ENCODE data around the gene LHX5. TPM values are rescaled to one million over a fixed set of nuclear protein-coding genes. Genes with fewer than 3 reads are reported as not detected.

Gene LHX5
- total RNA-seq, 1 experiment from 2014 or later: 0.65 TPM

DNA sequence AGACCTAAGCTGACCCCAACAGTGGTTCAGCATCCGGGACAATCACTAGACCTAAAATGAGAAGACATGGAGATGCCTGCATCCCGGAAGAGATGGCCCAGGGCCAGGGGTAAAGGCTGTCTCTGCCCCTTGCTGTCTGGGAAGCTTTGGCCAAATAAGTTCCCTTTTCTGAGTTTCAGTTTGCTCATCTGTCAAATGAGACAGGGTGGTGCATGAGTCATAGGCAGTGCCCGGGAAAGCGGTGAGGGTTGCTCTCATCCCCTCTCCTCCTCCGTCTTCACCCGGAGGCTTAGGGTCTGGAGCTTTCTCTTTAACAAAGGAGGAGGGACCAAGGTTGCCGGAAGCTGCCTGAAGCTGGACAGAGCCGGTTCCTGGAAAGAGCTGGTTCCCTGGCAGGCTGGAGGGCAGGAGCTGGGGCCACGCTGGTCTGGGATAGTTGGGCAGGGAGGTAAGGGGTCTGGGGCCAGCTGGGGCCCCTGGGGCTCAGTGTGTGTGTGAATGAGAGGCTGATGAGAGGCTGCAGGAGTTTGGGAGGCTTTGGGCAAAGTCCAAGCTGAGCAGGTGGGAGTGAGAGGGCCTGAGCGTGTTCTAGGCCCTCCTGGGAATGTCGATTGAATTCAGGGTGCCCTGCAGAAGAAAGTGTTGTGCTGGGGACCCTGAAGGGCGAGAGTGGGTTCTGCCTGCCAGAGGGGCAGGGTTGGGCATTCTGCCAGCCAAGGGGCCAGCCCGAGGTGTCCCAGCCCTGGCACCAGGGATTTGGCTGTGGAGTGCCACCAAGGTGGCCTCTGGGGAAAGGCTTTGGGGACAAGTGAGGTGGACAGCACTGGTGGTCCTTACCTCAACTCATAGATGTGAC is 49.4 kb downstream of the LHX5 start, which contains the start of gene SDSL:
SDSL (plus strand) TSS at position 351 of the 856 bp plus-strand sequence. CDS start 5,603 bp downstream, outside the sequence.
- Histone ChIP-seq H3K36me3 (ENCODE audit: low read depth) (no peaks in the 10 kb centered on the region), H3K27me3 (ENCODE audit: insufficient read depth, low read depth) (no peaks in the 10 kb centered on the region), H3F3A (ENCODE audit: insufficient read depth, low read depth) (peaks cover 8% of the 10 kb centered on the region; the same call in 1 of the 2 replicates), H3K4me3 (peak within 1 kb of the TSS; percentile 81), H3K4me1 (replicated peaks; ENCODE audit: insufficient read depth) (peaks cover 7% of the 10 kb centered on the region; the same call in 1 of the 2 replicates), H2AFZ (peak within 1 kb of the TSS; percentile 73), H3K79me2 (ENCODE audit: low read depth) (no peaks in the 10 kb centered on the region; the same call in 1 of the 2 replicates), H3K9me3 (ENCODE audit: insufficient read depth, low read depth) (no peaks in the 10 kb centered on the region), H3K9me2 (ENCODE audit: insufficient read depth) (no peaks in the 10 kb centered on the region), H3K27ac (peak within 1 kb of the TSS; percentile 50), H4K20me1 (ENCODE audit: insufficient read depth) (no peaks in the 10 kb centered on the region), H3K4me2 (peak within 1 kb of the TSS; percentile 87)
- ChIA-PET POLR2A (ENCODE audit: unreplicated experiment) (interaction anchor here (0.6 to 0.9 kb wide), 3 partner anchors 15 to 273 kb away, joined by 3 to 11 read pairs (median 6); partner anchors contain the start of gene CFAP73), CTCF (interaction anchor here (0.5 to 0.7 kb wide), 2 partner anchors 225 to 246 kb away, joined by 3 to 6 read pairs; no protein-coding TSS in a partner anchor)
- DNase-seq: peak; percentile 76 to 83
- BruUV-seq (replicated peaks): no TSS peak
- TF ChIP-seq, protein P1, sequence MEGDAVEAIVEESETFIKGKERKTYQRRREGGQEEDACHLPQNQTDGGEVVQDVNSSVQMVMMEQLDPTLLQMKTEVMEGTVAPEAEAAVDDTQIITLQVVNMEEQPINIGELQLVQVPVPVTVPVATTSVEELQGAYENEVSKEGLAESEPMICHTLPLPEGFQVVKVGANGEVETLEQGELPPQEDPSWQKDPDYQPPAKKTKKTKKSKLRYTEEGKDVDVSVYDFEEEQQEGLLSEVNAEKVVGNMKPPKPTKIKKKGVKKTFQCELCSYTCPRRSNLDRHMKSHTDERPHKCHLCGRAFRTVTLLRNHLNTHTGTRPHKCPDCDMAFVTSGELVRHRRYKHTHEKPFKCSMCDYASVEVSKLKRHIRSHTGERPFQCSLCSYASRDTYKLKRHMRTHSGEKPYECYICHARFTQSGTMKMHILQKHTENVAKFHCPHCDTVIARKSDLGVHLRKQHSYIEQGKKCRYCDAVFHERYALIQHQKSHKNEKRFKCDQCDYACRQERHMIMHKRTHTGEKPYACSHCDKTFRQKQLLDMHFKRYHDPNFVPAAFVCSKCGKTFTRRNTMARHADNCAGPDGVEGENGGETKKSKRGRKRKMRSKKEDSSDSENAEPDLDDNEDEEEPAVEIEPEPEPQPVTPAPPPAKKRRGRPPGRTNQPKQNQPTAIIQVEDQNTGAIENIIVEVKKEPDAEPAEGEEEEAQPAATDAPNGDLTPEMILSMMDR (conservative IDR thresholded peaks at IDR 0.05): no peak
- no peak for TF ChIP-seq EZH2 (IDR thresholded peaks at IDR 0.05; ENCODE audit: low read depth)
- intact Hi-C loops (cut with micrococcal nuclease; ENCODE audit: unreplicated experiment): loop anchor here (1.0 to 5.0 kb wide), 3 partner anchors 85 to 225 kb away; partner anchors contain the start of gene SLC8B1

DNA sequence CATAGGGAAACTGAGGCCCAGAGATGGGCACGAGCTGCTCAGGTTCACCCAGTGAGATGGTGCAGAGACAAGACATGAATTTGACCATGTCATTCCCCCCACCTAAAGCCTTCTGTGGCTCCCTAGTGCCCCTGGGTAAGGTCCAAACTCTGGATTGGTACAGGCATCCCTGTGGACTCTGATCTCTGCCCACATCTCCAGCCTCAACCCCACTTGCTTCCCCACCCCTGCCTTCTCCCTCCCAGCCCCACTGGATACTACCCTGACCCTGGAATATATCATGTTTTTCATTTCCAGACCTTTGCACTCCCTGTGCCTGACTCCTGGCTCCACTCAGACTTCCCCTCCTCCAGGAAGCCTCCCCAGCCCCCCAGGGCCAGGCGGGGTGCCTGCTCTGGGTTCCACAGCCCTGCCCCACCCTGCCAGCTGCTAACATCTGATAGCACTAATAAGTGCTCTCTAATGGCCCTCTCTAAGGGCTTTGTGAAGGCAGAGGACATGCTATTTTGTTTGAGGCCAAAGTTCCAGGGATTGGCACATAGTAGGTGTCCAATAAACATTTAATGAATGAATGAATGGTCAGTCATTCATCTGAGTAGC is 50.6 kb downstream of the LHX5 start:
- CTCF ChIA-PET: no interaction called here
- H3K79me2 ChIP-seq (ENCODE audit: low read depth): no peaks in the 10 kb centered on the region; the same call in 1 of the 2 replicates
- H3K27ac ChIP-seq: peak overlapping the region; percentile 50; the same call in 1 of the 2 replicates
- H3K9me2 ChIP-seq (ENCODE audit: insufficient read depth): no peaks in the 10 kb centered on the region
- H3F3A ChIP-seq (ENCODE audit: insufficient read depth, low read depth): peaks cover 8% of the 10 kb centered on the region; the same call in 1 of the 2 replicates
- no peak for TF ChIP-seq EZH2 (IDR thresholded peaks at IDR 0.05; ENCODE audit: low read depth)
- TF ChIP-seq, protein P1 (conservative IDR thresholded peaks at IDR 0.05): no peak
- intact Hi-C loops (cut with micrococcal nuclease; ENCODE audit: unreplicated experiment): loop anchor here (5.0 kb wide), 2 partner anchors 84 to 109 kb away; partner anchors contain the start of gene SLC8B1
- H4K20me1 ChIP-seq (ENCODE audit: insufficient read depth): no peaks in the 10 kb centered on the region
- no peaks in the 10 kb centered on the region for H3K27me3 ChIP-seq (ENCODE audit: insufficient read depth, low read depth)
- no peak for DNase-seq
- POLR2A ChIA-PET (ENCODE audit: unreplicated experiment): no interaction called here
- H3K4me3 ChIP-seq: no peak overlapping the region
- H3K9me3 ChIP-seq (ENCODE audit: insufficient read depth, low read depth): no peaks in the 10 kb centered on the region
- H3K36me3 ChIP-seq (ENCODE audit: low read depth): no peaks in the 10 kb centered on the region
- no peak overlapping the region for H3K4me2 ChIP-seq
- H2AFZ ChIP-seq: no peak overlapping the region
- H3K4me1 ChIP-seq (replicated peaks; ENCODE audit: insufficient read depth): peaks cover 13% of the 10 kb centered on the region; the same call in 1 of the 2 replicates
- no TSS peak for BruUV-seq (replicated peaks)

DNA sequence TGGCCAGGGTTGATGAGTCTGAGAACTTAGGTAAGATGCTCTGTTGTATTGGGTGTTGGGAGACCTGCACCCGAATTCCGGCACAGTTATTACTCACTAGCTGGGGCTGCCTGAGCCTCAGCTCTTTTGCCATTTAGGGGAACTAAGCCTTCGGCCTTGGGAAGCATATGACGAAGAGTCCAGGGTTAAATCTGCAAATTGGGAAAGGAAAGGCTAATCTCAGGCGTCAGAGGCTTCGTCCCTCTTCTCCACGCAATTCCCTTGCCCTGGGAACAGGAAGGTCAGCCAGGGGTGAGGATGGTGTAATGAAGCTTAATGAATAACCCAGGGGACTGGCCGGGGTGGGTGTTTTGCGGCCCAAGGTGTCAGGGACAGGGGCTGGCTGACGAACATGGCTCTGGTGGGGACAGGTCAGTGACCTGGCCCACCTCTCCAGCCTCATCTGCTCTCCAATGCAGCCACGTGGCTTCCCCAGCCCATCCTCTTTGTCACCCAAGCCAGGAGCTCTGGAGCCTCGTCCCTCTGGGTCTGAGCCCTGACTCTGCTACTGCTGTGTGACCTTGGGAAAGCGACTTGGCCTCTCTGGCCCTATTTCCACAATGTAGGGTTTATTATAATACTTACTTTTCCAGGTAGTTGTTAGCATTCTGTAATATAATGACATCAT is 53.3 kb downstream of the LHX5 start:
- intact Hi-C loops (cut with micrococcal nuclease; ENCODE audit: unreplicated experiment): no loop called here
- CTCF ChIA-PET: interaction anchor here (0.6 kb wide), 1 partner anchor 11 kb away, joined by 6 read pairs; no protein-coding TSS in a partner anchor
- no peak for DNase-seq

More for the DNA sequence above, 53.3 kb downstream of the LHX5 start:
- no peaks in the 10 kb centered on the region for H3K9me3 ChIP-seq (ENCODE audit: insufficient read depth, low read depth)
- no peaks in the 10 kb centered on the region for H3K36me3 ChIP-seq (ENCODE audit: low read depth)
- no peaks in the 10 kb centered on the region; the same call in 1 of the 2 replicates for H3K79me2 ChIP-seq (ENCODE audit: low read depth)
- no peaks in the 10 kb centered on the region for H4K20me1 ChIP-seq (ENCODE audit: insufficient read depth)
- H3K4me1 ChIP-seq (replicated peaks; ENCODE audit: insufficient read depth): peaks cover 18% of the 10 kb centered on the region; the same call in 1 of the 2 replicates
- no peaks in the 10 kb centered on the region for H3K9me2 ChIP-seq (ENCODE audit: insufficient read depth)
- H3K4me2 ChIP-seq: no peak overlapping the region
- H3F3A ChIP-seq (ENCODE audit: insufficient read depth, low read depth): peaks cover 14% of the 10 kb centered on the region; the same call in 1 of the 2 replicates
- TF ChIP-seq EZH2 (IDR thresholded peaks at IDR 0.05; ENCODE audit: low read depth): no peak
- TF ChIP-seq, protein P1 (conservative IDR thresholded peaks at IDR 0.05): no peak
- BruUV-seq (replicated peaks): no TSS peak
- no peaks in the 10 kb centered on the region for H3K27me3 ChIP-seq (ENCODE audit: insufficient read depth, low read depth)
- H3K27ac ChIP-seq: no peak overlapping the region
- no peak overlapping the region for H2AFZ ChIP-seq
- H3K4me3 ChIP-seq: no peak overlapping the region
- POLR2A ChIA-PET (ENCODE audit: unreplicated experiment): no interaction called here

All from PC-9 (cell line).